Measurements from ENCODE around the gene SLIT3. TPM values are rescaled to one million over a fixed set of nuclear protein-coding genes. Genes with fewer than 3 reads are reported as not detected.

Gene SLIT3
- total and polyA plus RNA-seq, 2 donors from 2014 or later, result 14.5 to 54.1 TPM

GRCh38 chr5:168991311-168991710, 309.6 kb downstream of the SLIT3 start:
- H3K36me3 ChIP-seq (ENCODE audit: control insufficient read depth in 2 of 3, insufficient read depth in 3 of 3, low read length in 3 of 3), result no peaks in the 10 kb centered on the region
- H3K4me1 ChIP-seq (ENCODE audit: control insufficient read depth in 2 of 3, insufficient read depth in 2 of 3, low read depth in 1 of 3, low read length in 3 of 3), result no peaks in the 10 kb centered on the region
- H3K27me3 ChIP-seq (ENCODE audit: control insufficient read depth, insufficient read depth, low read length), result no peaks in the 10 kb centered on the region
- H3K4me3 ChIP-seq (ENCODE audit: low read length in 3 of 3), result no peak overlapping the region
- no peak for TF ChIP-seq CTCF (IDR thresholded peaks at IDR 0.05; ENCODE audit: borderline replicate concordance, extremely low read depth, insufficient read depth)
- FAIRE-seq (no peak), DNase-seq (no peak)
- H3K27ac ChIP-seq (ENCODE audit: low read depth in 2 of 2, low read length in 2 of 2), result no peak overlapping the region
- no peaks in the 10 kb centered on the region for H3K9me3 ChIP-seq (ENCODE audit: control insufficient read depth in 2 of 3, insufficient read depth in 1 of 3, low read length in 3 of 3)
- intact Hi-C loops (cut with DNase I), result no loop called here
- H3K9ac ChIP-seq (ENCODE audit: low read length in 3 of 3), result no peak overlapping the region

- H3K4me1 ChIP-seq (ENCODE audit: control insufficient read depth in 2 of 3, insufficient read depth in 2 of 3, low read depth in 1 of 3, low read length in 3 of 3), result no peaks in the 10 kb centered on the region
- H3K9ac ChIP-seq (ENCODE audit: low read length in 3 of 3), result no peak overlapping the region
- H3K36me3 ChIP-seq (ENCODE audit: control insufficient read depth in 2 of 3, insufficient read depth in 3 of 3, low read length in 3 of 3), result no peaks in the 10 kb centered on the region
- FAIRE-seq, result no peak
- no peak overlapping the region for H3K27ac ChIP-seq (ENCODE audit: low read depth in 2 of 2, low read length in 2 of 2)
- DNase-seq, result no peak
- no peaks in the 10 kb centered on the region for H3K27me3 ChIP-seq (ENCODE audit: control insufficient read depth, insufficient read depth, low read length)
- H3K9me3 ChIP-seq (ENCODE audit: control insufficient read depth in 2 of 3, insufficient read depth in 1 of 3, low read length in 3 of 3), result no peaks in the 10 kb centered on the region
- intact Hi-C loops (cut with DNase I), result no loop called here
- H3K4me3 ChIP-seq (ENCODE audit: low read length in 3 of 3), result no peak overlapping the region
- TF ChIP-seq CTCF (IDR thresholded peaks at IDR 0.05; ENCODE audit: borderline replicate concordance, extremely low read depth, insufficient read depth), result no peak
Measured at GRCh38 chr5:168990679-168991078, 310.3 kb downstream of the SLIT3 start.

DNA sequence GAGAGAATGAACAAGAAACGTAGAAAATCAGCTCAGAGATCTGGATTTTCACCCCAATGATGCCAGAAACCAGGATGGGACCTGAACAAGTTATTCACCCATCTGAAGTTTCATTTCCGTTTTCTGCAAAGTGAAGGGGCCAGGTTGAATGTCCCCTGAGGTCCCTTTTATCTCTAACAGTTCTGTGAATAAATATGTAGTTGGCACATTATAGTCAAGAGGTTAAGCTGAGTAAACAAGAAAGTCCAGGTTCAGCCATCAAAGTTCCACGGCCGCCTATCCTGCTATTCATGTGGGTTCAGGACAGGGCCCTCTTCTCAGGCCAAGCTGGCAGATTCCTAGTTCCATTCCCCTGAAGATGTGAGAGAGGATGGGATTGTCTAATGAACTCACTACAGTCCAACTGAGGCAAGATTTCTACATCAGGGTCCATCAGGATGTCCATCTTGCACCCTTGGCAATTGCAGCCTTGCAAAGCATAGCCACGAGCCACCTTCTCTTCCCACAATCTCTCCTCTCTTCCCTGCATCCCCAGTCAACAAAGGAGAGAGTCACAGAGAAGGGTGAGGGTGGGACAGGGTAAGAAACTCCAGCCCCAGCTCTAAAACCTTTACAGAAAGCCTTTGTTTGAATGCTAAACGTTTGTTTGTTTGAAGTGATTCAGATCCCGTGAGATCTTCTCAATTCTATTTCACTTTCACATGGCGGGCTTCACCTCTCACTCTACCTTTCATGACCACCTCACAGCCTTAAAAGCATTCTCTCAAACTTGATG, 311.0 kb downstream of the SLIT3 start:
- FAIRE-seq, result no peak
- intact Hi-C loops (cut with DNase I), result loop anchor here (10.0 kb wide), 1 partner anchor 305 kb away; no protein-coding TSS in a partner anchor
- Histone ChIP-seq H3K27me3 (ENCODE audit: control insufficient read depth, insufficient read depth, low read length) (no peaks in the 10 kb centered on the region), H3K9ac (ENCODE audit: low read length in 3 of 3) (no peak overlapping the region), H3K4me3 (ENCODE audit: low read length in 3 of 3) (no peak overlapping the region), H3K9me3 (ENCODE audit: control insufficient read depth in 2 of 3, insufficient read depth in 1 of 3, low read length in 3 of 3) (no peaks in the 10 kb centered on the region), H3K27ac (ENCODE audit: low read depth in 2 of 2, low read length in 2 of 2) (no peak overlapping the region), H3K4me1 (ENCODE audit: control insufficient read depth in 2 of 3, insufficient read depth in 2 of 3, low read depth in 1 of 3, low read length in 3 of 3) (no peaks in the 10 kb centered on the region), H3K36me3 (ENCODE audit: control insufficient read depth in 2 of 3, insufficient read depth in 3 of 3, low read length in 3 of 3) (no peaks in the 10 kb centered on the region)
- TF ChIP-seq CTCF (IDR thresholded peaks at IDR 0.05; ENCODE audit: borderline replicate concordance, extremely low read depth, insufficient read depth), result no peak
- DNase-seq, result no peak
